GM23248 (cell line): Measurements from ENCODE around the gene RPH3AL.

ENCODE experiments used
- EZH2 ChIP-seq: fragments of 200-600 bp; sonication (generic); IDR thresholded peaks from 2 replicates; pipeline ENCODE4 v1.6.1; 2018; ENCODE audit warnings: antibody characterized with exemption, mild to moderate bottlenecking; ENCODE audit not compliant: insufficient read depth, poor library complexity, severe bottlenecking
- EZH2phosphoT487 ChIP-seq: fragments of 200-600 bp; sonication (generic); IDR thresholded peaks from 2 replicates; pipeline ENCODE4 v1.6.1; 2018; ENCODE audit warnings: antibody characterized with exemption, moderate library complexity, mild to moderate bottlenecking, low read depth; ENCODE audit not compliant: insufficient read depth

DNA sequence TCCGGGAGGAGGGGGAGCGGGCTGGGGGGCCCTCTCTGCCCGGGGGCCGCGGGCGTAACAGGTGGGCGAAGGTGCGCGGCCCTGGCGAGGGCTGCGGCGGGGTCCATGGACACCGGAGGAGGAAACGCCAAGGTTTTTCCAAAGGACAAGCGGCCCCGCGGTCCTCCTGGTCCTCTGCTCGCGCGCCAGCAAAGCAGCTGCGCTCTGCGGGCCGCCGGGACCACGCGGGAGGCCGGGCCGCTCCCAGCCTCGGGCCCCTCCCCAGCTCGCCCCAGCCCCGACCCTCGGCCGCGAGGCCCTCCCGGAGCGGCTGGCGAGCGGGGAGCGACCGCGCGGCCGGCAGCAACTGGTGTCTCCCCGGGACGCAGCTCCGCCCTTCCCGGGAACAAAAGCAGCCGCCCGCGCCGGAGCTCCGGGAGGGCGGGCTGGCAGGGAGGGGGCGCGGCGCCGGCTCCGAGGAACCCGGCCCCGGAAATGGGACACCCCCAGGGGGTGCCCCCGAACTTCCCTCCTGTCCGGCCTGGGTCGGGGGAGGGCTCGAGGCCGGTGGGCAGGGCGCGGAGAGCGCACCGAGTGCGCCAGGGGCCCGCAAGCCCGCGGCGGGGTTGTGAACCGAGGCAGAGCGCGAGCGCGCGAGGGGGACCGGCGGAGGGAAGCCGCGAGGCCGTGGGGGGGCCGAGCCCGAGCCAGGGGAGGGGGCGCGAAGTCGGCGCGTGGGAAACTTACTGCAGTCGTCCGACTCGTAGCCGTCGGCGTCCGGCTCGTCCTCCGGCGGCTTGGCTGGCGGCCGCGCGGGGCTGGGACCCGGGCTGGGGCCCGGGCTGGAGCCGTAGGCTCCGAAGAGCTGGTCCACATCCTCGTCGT is 172.0 kb downstream of the RPH3AL start:
- no peak for TF ChIP-seq EZH2
- TF ChIP-seq EZH2phosphoT487, result peak; percentile 66; the same call in 1 of the 2 replicates
